Neuronal stem cell (in vitro differentiated cells): ENCODE measurements around the gene RAB33B.

ENCODE experiments used
- DNase-seq: peaks from one replicate; pipeline ENCODE4 v3.0.0-alpha.2; 2013; ENCODE audit warnings: low spot score
- H2AFZ ChIP-seq: one replicate; pipeline ENCODE4 v1.6.1; 2013; ENCODE audit warnings: mild to moderate bottlenecking, low read length, inconsistent platforms
- H2AK5ac ChIP-seq: 2 replicates; pipeline ENCODE4 v1.6.1; 2013; ENCODE audit warnings: low read depth, mild to moderate bottlenecking, inconsistent platforms, low read length, moderate library complexity, mixed read lengths
- H2BK120ac ChIP-seq: 2 replicates; pipeline ENCODE4 v1.6.1; 2013; ENCODE audit warnings: low read depth, mild to moderate bottlenecking, inconsistent platforms, low read length, moderate library complexity, mixed read lengths
- H2BK12ac ChIP-seq: one replicate; pipeline ENCODE4 v1.6.1; 2013; ENCODE audit warnings: low read length, inconsistent platforms
- H2BK15ac ChIP-seq: 2 replicates; pipeline ENCODE4 v1.6.1; 2013; ENCODE audit warnings: mild to moderate bottlenecking, low read length, inconsistent platforms, mixed read lengths
- H2BK5ac ChIP-seq: one replicate; pipeline ENCODE4 v1.6.1; 2013; ENCODE audit warnings: inconsistent platforms, mild to moderate bottlenecking, low read length, moderate library complexity
- H3K14ac ChIP-seq: one replicate; pipeline ENCODE4 v1.6.1; 2013; ENCODE audit warnings: low read length, inconsistent platforms
- H3K18ac ChIP-seq: 2 replicates; pipeline ENCODE4 v1.6.1; 2013; ENCODE audit warnings: low read length, inconsistent platforms
- H3K23ac ChIP-seq: 2 replicates; pipeline ENCODE4 v1.6.1; 2013; ENCODE audit warnings: low read depth, mild to moderate bottlenecking, mixed read lengths, low read length, inconsistent platforms; ENCODE audit not compliant: poor library complexity
- H3K27ac ChIP-seq: replicated peaks from 3 replicates; pipeline ENCODE4 v1.5.1; 2013; ENCODE audit warnings: low read length, inconsistent platforms
- H3K27me3 ChIP-seq, 3 experiments: 2 replicates each; pipeline ENCODE4 v1.6.1; 2013; ENCODE audit warnings: low read length in 3 of 3, mild to moderate bottlenecking in 2 of 3, inconsistent platforms in 1 of 3, low read depth in 1 of 3, mixed read lengths in 1 of 3, moderate library complexity in 1 of 3; ENCODE audit not compliant: control insufficient read depth in 3 of 3, insufficient read depth in 3 of 3
- H3K36me3 ChIP-seq, 2 donors: replicated peaks in 1 of 2; 2 replicates each; pipeline ENCODE4 v1.6.1; 2013; ENCODE audit warnings: low read length in 2 of 2; ENCODE audit not compliant: control insufficient read depth in 2 of 2, insufficient read depth in 2 of 2
- H3K4ac ChIP-seq: 2 replicates; pipeline ENCODE4 v1.6.1; 2013; ENCODE audit warnings: inconsistent platforms, mild to moderate bottlenecking, low read length, moderate library complexity
- H3K4me1 ChIP-seq, 2 donors: 1 replicate in 1 of 2; 2 replicates in 1 of 2; pipeline ENCODE4 v1.6.1; 2013; ENCODE audit warnings: low read length in 2 of 2, low read depth in 1 of 2; ENCODE audit not compliant: control insufficient read depth in 2 of 2, insufficient read depth in 1 of 2
- H3K4me2 ChIP-seq: one replicate; pipeline ENCODE4 v1.6.1; 2013; ENCODE audit warnings: mild to moderate bottlenecking, low read length, inconsistent platforms; ENCODE audit not compliant: insufficient read depth, poor library complexity, severe bottlenecking
- H3K4me3 ChIP-seq, 2 donors: 2 replicates each; pipeline ENCODE4 v1.5.1; 2013; ENCODE audit warnings: low read length in 2 of 2, mild to moderate bottlenecking in 2 of 2, inconsistent platforms in 1 of 2, moderate library complexity in 1 of 2
- H3K79me1 ChIP-seq: one replicate; pipeline ENCODE4 v1.6.1; 2013; ENCODE audit warnings: low read depth, mild to moderate bottlenecking, inconsistent platforms, low read length, moderate library complexity
- H3K9ac ChIP-seq: one replicate; pipeline ENCODE4 v1.6.1; 2013; ENCODE audit warnings: mild to moderate bottlenecking, low read depth, low read length, inconsistent platforms; ENCODE audit not compliant: poor library complexity
- H3K9me3 ChIP-seq, 2 donors: replicated peaks in 1 of 2; 2 replicates each; pipeline versions ENCODE3 to v1.6.1; 2013; ENCODE audit warnings: low read length in 2 of 2, mild to moderate bottlenecking in 2 of 2, inconsistent platforms in 1 of 2, low read depth in 1 of 2, mixed read lengths in 1 of 2, moderate library complexity in 1 of 2; ENCODE audit not compliant: control insufficient read depth in 2 of 2, insufficient read depth in 1 of 2
- H4K8ac ChIP-seq: one replicate; pipeline ENCODE4 v1.6.1; 2013; ENCODE audit warnings: low read depth, mild to moderate bottlenecking, inconsistent platforms, low read length, moderate library complexity
- H4K91ac ChIP-seq: one replicate; pipeline ENCODE4 v1.6.1; 2013; ENCODE audit warnings: low read length, low read depth, mild to moderate bottlenecking, inconsistent platforms; ENCODE audit not compliant: poor library complexity
- WGBS, 2 donors: extraction: QIAGEN DNeasy Blood & Tissue Kit; methylation state at CpG; one replicate each; pipeline ENCODE4 v1.1.7; 2013; ENCODE audit warnings: missing lambda C conversion rate in 2 of 2, mixed read lengths in 1 of 2; ENCODE audit not compliant: insufficient read length in 2 of 2, insufficient replicate concordance in 1 of 2; ENCODE audit errors: extremely low coverage in 2 of 2; 5-methylcytosine and 5-hydroxymethylcytosine counted together

RAB33B gene

DNA sequence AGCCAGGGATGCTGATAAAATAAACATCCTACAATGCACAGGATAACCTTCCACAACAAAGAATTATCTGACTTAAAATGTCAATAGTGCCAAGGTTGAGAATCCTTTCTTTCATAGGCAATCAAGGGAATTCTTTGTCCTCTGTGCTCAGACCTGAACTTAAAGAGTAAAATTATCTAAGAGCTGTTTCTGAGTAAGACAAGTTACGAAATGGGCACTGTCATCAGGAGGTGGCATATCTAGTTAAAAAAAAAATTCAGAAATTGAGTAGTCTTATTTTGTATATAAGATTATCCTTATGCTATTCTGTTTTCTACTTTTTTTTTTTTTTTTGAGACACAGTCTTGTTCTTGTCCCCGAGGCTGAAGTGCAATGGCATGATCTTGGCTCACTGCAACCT, 3.3 kb upstream of the RAB33B start:
- Histone ChIP-seq H2BK12ac (no peak overlapping the region), H4K91ac (no peak overlapping the region), H3K79me1 (peaks cover 4% of the 10 kb centered on the region), H3K4ac (no peak overlapping the region), H3K4me3 (no peak overlapping the region), H3K18ac (no peak overlapping the region), H3K36me3 (no peaks in the 10 kb centered on the region), H2BK15ac (no peak overlapping the region), H3K9me3 (no peaks in the 10 kb centered on the region), H2BK5ac (no peak overlapping the region), H3K14ac (no peak overlapping the region), H3K23ac (no peak overlapping the region), H3K9ac (no peak overlapping the region), H3K27me3 (no peaks in the 10 kb centered on the region), H4K8ac (no peak overlapping the region), H3K27ac (no peak overlapping the region), H2BK120ac (no peak overlapping the region), H2AFZ (no peak overlapping the region), H3K4me1 (peaks cover 2 to 9% of the 10 kb centered on the region in 2 donors), H3K4me2 (no peak overlapping the region), H2AK5ac (no peak overlapping the region)
- DNase-seq: no peak
- no CpG with 5 or more reads among the region's 2 CpGs for WGBS, 2 donors

DNA sequence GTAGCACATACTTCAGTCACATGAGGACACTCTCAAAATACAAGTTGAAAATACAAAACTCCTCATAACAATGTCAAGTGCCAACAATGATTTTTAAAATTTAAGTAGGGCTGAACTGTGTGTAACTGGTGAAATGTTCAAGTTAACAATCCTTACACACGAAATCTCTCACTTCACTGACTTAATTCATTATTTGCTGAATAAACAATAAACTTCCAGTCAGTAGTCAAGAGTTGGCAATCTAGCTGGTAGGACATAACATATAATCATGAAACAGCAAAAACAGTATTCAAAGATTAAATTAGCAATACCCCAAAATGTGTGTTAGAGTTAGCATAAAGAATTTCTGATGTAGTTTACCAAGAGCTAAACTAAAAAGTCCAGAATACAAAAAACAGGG, 1.9 kb upstream of the RAB33B start:
- H3K14ac ChIP-seq: no peak overlapping the region
- no peak overlapping the region for H3K4ac ChIP-seq
- no peak overlapping the region for H3K27ac ChIP-seq
- no peaks in the 10 kb centered on the region for H3K9me3 ChIP-seq
- peaks cover 4% of the 10 kb centered on the region for H3K79me1 ChIP-seq
- peaks cover 2 to 14% of the 10 kb centered on the region in 2 donors for H3K4me1 ChIP-seq
- H2AK5ac ChIP-seq: no peak overlapping the region
- no peak overlapping the region for H4K91ac ChIP-seq
- no peak overlapping the region for H3K23ac ChIP-seq
- H2BK5ac ChIP-seq: no peak overlapping the region
- H2BK120ac ChIP-seq: no peak overlapping the region
- H2BK12ac ChIP-seq: no peak overlapping the region
- no peaks in the 10 kb centered on the region for H3K36me3 ChIP-seq
- no peaks in the 10 kb centered on the region for H3K27me3 ChIP-seq
- no peak overlapping the region for H2BK15ac ChIP-seq
- no peak overlapping the region for H4K8ac ChIP-seq
- H3K18ac ChIP-seq: no peak overlapping the region
- WGBS, 2 donors: no CpG with 5 or more reads among the region's 1 CpG
- no peak overlapping the region for H2AFZ ChIP-seq
- DNase-seq: no peak
- H3K4me3 ChIP-seq: peak overlapping the region in 1 of 2 donors; percentile 90
- H3K9ac ChIP-seq: no peak overlapping the region
- no peak overlapping the region for H3K4me2 ChIP-seq

DNA sequence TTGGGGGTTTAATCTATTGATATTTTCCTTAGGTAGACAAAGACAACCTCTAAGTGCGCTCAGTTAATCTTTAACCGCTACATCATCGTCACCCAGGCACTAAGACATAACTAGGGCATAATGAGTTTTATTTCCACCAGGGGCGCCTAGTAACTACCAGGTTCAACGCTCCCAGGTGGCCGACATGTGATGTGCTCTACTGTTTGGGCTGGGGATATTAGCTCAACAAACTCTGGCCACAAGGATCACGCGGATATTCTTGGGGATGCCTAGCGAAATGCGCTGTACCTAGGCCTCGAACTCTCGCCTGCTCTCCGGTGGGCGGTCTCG, 915 bp upstream of the RAB33B start:
- DNase-seq: no peak
- Histone ChIP-seq H3K9ac (peak overlapping the region; percentile 90), H3K14ac (peak overlapping the region; percentile 12), H3K4me2 (peak overlapping the region; percentile 72), H3K36me3 (no peaks in the 10 kb centered on the region), H3K27me3 (no peaks in the 10 kb centered on the region), H3K27ac (peak overlapping the region; percentile 83), H4K8ac (peak overlapping the region; percentile 20), H2AK5ac (peak overlapping the region; percentile 21), H2BK12ac (no peak overlapping the region), H3K4me1 (peaks cover 2 to 14% of the 10 kb centered on the region in 2 donors), H2BK15ac (peak overlapping the region; percentile 50), H2BK5ac (peak overlapping the region; percentile 58), H3K23ac (peak overlapping the region; percentile 76), H2AFZ (peak overlapping the region; percentile 97), H3K4ac (no peak overlapping the region), H4K91ac (no peak overlapping the region), H2BK120ac (peak overlapping the region; percentile 21), H3K18ac (peak overlapping the region; percentile 84), H3K9me3 (no peaks in the 10 kb centered on the region), H3K79me1 (peaks cover 4% of the 10 kb centered on the region), H3K4me3 (peak overlapping the region; percentile 89 to 90)
- WGBS, 2 donors: no CpG with 5 or more reads among the region's 15 CpGs

DNA sequence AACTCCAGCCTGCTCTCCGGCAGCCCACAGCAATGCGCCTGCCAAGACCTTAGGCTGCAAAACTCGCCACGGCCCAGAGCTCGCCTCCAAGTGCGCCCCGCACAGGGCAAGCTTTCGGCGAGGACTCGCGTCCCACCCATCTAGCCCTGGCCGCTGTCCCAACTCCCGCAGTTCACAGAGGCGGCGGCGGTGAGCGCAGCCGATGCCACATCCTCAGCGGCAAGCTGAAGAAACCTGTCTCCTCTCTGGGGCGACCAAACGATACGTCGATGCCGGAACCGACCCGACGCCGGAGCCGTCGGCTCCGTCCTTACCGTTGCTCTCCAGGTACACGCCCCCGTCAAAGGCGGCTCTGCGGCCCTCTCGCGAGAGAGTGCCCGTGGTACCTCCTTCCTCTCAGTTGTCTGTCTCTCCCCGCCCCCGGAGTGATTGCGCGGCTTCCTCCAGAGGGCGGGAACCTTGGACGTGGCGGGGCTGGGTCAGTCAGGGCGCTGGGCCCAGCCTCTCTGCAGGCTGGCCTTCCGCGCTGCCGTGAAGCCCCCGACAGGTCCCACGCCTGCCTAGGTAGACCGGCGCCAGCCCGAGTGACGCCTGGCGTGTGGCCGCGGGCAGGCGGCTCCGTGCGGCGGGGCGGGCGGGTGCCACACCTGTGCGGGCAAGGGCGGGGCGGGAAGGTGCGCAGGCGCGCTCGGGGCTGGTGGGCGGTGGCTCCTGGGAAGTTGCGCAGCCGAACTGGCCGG, 380 bp upstream of the RAB33B start:
- no CpG with 5 or more reads among the region's 76 CpGs for WGBS, 2 donors
- H3K36me3 ChIP-seq: no peaks in the 10 kb centered on the region
- H3K27me3 ChIP-seq: no peaks in the 10 kb centered on the region
- peak overlapping the region; percentile 96 for H3K9ac ChIP-seq
- H3K79me1 ChIP-seq: peaks cover 4% of the 10 kb centered on the region
- H3K23ac ChIP-seq: peak overlapping the region; percentile 76
- peak overlapping the region; percentile 90 to 92 for H3K4me3 ChIP-seq
- peak overlapping the region; percentile 83 for H3K27ac ChIP-seq
- H3K4me1 ChIP-seq: peaks cover 2 to 14% of the 10 kb centered on the region in 2 donors
- no peak overlapping the region for H2BK12ac ChIP-seq
- H3K4ac ChIP-seq: no peak overlapping the region
- peak overlapping the region; percentile 21 for H2AK5ac ChIP-seq
- no peak overlapping the region for H4K91ac ChIP-seq
- peak overlapping the region; percentile 97 for H2AFZ ChIP-seq
- no peaks in the 10 kb centered on the region for H3K9me3 ChIP-seq
- peak overlapping the region; percentile 95 for H3K18ac ChIP-seq
- H2BK15ac ChIP-seq: peak overlapping the region; percentile 50
- H3K14ac ChIP-seq: peak overlapping the region; percentile 12
- peak overlapping the region; percentile 21 for H2BK120ac ChIP-seq
- peak overlapping the region; percentile 75 for H3K4me2 ChIP-seq
- H4K8ac ChIP-seq: peak overlapping the region; percentile 20
- peak; percentile 93 for DNase-seq
- peak overlapping the region; percentile 58 for H2BK5ac ChIP-seq
